ENCODE measurements around the gene UAP1L1.
A peak's percentile ranks its signal among the peaks of the same experiment; 100 is the strongest.
"Not testable (repeated sequence)": the region's sequence is repeated elsewhere in the genome, so short reads cannot be mapped to it uniquely, and the experiment has no call there.

The UAP1L1 gene

DNA sequence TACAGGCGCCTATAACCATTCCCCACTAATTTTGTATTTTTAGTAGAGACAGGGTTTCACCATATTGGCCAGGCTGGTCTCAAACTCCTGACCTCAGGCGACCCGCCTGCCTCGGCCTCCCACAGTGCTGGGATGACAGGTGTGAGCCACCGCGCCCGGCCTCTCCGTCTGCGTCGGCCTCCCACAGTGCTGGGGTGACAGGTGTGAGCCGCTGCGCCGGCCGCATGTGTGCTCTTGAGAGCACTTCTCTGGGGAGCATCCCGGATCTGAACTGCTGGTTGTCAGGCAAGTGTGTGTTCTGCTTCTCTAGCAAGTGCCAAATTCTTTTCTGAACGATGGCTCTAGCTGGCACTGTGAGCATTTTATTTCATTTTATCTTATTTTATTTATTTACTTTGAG lies 19.8 kb upstream of the UAP1L1 start:
- peak; percentile 83 for DNase-seq

DNA sequence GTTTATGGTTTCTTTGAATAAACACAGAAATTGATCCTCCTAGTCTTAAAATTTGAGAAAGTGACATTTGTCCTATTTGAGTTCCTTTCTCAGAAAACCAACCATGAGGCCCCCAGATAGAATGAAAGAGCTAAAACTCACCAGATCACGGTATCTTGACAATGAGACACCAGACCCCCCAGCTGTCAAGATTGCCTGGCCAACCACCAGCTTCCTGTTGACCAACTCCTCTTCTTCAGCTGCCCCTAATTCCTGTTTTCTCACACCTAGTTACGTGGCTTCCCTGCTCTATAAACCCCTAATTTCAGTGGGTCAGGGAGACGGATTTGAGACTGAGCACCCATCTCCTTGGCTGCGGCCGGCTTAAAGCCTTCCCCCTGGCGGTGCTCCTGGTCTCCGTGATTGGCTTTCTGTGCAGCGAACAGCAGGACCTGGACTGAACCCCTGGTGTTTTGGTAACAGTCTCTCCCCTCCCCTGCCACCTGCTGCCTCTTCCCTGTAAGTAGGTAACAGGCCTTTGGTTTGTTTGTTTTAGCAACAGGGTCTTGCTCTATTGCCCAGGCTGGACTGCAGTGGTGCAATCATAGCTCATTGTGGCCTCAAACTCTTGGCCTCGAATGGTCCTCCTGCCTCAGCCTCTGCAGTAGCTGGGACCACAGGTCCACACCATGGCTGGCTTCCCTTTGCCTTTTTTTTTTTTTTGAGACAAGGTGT lies 18.6 kb upstream of the UAP1L1 start:
- peak; percentile 50 for DNase-seq

DNA sequence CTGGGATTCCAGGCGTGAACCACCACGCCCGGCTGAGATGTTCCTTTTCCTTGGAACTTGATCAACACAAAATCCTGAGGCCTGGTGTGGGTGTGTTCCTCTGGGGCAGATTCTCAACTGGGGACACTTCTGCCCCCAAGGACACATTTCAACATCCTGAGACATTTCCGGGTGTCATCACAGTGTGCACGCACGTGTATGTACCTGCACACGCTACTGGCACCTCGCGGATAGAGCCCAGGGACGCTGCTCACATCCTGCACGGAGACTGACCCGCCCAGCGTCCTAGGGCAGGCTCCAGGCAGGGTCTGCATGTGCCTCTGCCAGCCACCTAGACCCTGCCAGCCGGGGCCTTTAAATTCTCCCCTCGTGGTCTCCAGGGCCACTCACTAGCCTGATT lies 14.9 kb upstream of the UAP1L1 start:
- DNase-seq = no peak

GRCh38 chr9:137062798-137063197 lies 14.5 kb upstream of the UAP1L1 start:
- DNase-seq = not testable (repeated sequence)

DNA sequence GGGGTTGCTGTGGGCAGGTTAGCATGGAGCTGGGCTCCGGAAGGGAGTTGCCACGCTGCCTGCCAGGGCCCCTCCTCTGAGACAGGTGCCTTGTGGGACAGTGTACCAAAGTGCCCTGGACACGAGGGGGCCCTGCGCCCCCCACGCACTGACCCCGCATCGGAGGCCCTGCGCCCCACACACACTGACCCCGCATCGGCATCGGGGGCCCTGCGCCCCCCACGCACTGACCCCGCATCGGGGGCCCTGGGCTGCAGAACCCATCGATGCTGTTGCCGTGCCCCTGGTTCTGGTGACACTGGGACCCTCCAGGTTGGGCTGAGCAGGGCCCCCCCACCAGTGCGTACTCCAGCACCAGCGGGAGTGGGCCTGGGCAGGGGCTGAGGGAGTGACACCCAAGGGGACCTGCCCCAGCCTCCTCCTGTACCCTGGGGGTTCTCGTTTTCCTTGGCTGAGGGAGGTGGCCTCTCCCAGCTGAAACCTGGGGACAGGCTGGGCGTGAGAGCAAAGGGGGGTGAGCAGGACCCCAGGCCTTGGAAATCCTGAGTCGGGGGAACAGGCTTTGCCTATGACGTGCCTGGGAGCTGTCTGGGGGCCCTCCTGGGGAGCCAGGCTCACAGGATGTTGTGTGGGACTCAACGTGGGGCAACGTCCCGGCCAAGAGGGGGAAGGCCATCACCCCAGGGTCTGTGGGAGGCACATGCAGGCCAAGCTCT lies 13.8 kb upstream of the UAP1L1 start:
- no peak for DNase-seq

GRCh38 chr9:137064027-137064879 lies 13.1 kb upstream of the UAP1L1 start:
- peak; percentile 27 for DNase-seq

DNA sequence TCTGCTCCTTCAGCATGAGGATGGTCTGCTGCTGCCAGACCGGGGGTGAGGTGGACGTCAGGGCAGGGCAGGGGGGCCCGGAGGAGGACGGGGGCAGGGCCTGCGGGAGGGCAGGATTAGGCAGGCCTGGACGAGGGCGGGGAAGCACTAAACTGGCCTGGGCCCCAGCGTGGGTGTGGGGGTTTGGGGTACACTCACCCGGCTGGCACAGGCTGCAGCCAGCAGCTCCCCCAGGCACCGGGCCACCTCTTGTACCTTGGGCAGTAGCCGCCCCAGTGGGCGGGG lies 12.5 kb upstream of the UAP1L1 start:
- DNase-seq = no peak

DNA sequence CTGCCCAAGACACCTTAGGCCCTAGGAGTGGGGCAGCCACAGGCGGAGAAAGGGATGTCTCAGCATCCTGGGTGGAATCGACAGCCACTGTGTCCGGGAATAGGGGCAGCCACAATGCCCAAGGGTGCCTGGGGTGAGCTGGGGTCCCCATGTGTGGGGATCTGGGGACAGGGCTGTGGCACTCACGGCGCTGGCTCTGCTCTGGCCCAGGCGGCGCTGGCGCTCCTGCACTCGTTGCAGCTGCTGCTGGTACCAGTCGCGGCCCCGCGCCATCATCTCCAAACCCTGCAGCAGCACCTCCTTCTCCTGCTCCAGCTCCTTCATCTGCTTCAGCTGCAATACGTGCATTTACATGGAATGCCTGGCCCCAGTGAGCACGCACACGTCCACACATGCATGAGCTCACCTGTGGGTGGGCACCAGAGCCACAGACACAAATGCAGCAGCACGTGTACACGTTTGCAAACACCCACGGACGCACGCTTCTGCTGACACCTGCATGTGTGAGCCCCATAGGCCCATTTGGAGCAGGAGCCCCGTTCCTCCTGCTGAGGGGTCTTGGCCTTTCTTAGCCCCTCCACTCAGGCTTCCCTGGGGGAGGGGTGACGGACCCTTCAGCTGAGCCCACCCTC lies 11.9 kb upstream of the UAP1L1 start:
- DNase-seq = no peak

DNA sequence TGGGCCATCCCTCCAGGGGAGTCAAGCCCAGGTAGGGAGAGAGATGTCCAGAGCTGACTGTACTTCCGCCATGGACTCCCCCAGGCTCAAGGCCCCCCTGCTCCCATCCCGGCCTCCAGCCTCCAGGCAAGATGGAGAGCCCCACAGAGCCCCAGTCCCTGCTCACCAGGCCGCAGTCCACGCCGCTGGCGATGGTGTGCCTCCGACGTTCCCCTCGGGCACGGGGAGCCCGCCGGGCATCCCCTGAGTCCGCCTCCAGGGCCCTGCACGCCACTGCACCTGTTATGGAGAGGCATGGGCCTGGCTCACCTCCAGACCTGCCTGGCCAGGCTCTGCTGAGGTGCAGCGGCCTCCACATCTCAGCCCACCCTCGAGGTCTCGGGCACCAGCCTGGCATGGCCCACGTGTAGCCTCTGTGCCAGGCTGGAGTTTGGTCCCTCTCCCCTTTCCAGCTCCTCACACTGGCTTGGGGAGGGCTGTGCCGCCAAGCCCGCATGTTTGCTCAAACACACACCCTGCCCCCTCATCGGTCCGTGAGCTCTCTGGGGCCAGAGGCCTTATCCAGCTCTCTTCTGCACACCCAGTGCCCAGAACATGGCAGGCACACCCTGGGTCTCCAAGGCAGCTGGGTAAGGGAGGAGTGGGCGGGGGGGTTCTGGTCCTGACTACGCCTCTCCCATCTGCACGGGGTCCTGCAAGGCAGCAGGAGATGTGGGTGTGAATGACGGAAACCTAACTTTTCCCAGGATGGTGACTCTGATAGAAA lies 11.0 kb upstream of the UAP1L1 start:
- no peak for DNase-seq

GRCh38 chr9:137067860-137068538 lies 9.3 kb upstream of the UAP1L1 start:
- DNase-seq = peak; percentile 86

- DNase-seq = no peak
Observed at GRCh38 chr9:137068539-137069507, 8.5 kb upstream of the UAP1L1 start.

DNA sequence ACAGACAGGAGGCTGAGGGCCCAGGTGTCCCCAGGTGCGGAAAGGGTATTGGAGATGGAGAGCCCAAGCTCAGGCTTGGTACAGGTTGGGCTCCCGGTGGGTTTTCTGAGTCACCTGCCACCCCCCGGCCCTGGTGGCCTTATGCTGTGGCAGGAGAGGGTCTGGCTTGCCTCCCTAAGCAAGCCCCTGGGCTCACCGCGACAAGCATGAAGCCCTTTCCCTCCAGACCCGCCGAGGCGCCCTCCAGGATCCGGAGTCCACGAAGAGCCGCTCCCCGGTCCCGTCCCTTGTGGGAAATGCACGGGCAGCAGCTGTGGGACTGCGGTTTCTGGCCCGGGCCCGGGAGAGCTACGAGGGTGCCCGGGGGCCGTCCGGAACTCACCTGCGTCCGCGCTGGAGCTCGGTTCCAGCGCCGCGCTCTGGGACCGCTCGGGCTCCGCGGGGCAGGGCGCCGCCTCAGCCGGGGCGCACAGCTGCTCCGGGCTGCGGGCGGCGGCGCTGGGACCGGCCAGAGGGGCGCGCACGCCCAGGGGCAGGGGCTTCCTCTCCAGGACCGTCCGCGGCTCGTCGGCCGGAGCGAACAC lies 7.7 kb upstream of the UAP1L1 start:
- no peak for DNase-seq

DNA sequence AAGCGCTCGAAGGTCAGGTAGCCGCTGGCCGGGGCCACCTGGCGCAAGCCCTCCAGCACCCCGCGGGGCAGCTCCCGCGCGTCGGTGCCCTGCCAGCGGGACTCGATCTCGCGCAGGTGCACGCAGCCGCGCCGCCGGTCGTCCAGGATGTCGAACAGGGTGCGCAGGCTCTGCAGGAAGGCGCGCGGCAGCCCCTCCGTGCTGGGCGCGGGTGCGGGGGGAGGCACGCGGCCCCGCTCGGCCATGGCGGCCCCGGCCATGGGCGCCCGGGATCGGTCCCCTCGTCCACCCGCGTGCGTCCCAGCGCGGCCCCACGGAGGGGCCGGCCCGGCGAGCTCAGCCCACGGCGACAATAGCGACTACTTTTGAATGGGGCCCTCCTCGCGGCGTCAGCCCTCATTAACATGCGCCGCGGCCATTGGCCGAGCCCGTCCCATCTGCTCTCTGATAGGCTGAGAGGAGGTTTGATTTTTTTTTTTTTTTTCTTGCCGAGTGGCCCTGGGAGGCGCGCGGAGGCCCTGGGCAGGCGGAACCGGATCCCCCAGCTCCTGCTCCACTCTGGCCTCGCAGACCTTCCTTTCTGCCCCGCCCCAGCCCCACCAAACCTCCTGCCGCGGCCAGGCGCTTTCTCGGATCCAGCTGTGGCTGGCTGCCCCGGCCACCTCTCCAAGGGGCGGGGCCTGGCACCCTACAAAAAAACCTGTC lies 7.0 kb upstream of the UAP1L1 start, which contains the start of gene SAPCD2:
Gene SAPCD2, minus strand, starts transcription at position 357 of the 705 bp plus-strand sequence. Its CDS starts 97 bp downstream, at position 260.
- peak; percentile 86 for DNase-seq

DNA sequence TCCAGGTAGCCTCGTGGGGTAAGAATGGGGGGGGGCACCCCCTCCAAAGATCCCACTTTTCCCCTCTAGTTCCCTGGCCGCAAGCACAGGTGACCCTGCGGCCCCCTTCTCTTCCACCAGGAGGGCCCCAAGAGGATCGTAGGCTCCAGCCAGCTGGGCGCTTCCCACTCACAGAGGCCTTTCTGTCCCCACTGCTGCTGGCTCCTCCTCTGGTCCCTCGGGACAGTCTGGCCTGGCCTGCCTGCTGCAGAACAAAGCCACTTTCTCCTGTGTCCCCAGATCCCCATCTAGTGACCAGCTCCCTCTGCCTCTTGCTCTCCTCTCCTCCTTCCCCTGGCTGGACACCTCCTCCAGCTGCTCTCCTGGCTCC lies 6.4 kb upstream of the UAP1L1 start:
- no peak for DNase-seq

DNA sequence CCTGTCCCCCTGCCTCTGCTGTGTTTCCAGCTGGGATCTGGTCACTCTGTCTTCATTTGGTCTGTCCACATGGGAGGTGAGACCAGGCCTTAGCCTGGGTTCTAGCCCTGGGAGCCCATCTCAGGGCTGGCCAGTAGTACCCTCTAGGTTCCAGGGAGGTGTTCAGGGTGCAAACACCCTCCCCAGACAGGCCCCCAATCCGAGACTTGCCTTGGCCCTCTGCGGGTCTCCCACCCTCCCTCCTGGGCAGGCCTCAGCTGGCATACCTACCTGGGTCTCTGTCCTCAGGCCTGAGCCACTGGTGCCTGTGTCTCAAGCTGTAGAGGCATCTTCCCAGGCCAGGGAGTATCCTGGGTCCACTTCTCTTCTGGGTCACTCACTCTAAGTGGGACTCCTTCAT lies 6.0 kb upstream of the UAP1L1 start:
- DNase-seq = no peak

- no peak for DNase-seq
Observed at GRCh38 chr9:137073992-137074399, 3.3 kb upstream of the UAP1L1 start.

GRCh38 chr9:137074657-137075274 lies 2.6 kb upstream of the UAP1L1 start:
- DNase-seq = no peak

DNA sequence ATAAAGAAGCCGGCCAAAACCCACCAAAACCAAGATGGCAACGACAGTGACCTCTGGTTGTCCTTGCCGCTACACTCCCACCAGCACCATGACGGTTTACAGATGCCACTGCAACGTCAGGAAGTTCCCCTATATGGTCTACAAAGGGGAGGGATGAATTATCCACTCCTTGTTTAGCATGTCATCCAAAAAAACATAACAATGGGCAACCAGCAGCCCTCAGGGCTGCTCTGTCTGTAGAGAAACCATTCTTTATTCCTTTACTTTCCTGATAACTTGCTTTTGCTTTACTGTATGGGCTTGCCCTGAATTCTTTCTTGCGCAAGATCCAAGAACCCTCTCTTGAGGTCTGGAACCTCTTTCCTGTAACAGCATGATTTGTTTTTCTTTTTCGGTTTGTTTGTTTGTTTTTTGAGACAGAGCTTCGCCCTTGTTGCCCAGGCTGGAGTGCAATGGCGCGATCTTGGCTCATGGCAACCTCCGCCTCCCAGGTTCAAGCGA lies 2.0 kb upstream of the UAP1L1 start:
- DNase-seq = no peak

DNA sequence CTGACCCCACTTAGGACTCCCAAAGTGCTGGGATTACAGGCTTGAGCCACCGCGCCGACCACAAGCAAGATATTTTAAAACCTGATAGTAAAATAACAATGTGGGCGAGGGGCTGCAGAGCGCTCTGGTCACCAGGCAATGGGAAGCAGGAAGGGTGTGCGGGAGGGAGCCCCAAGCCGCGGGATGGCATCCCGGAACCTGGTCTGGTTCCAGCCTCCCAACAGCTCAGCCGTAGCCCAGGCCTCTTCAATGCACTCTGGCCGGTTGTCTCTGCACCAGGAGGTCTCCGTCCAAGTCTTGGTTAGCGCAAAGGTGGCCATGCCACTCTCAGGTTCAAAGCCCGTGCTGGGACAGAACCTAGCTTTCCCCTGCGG lies 694 bp upstream of the UAP1L1 start:
- no peak for DNase-seq
